GM18517 (cell line): ENCODE data around the gene PSMD11.
"Not testable (repeated sequence)": the region's sequence is repeated elsewhere in the genome, so short reads cannot be mapped to it uniquely, and the experiment has no call there.

ENCODE experiments used
- ATAC-seq: cut with Tn5 transposase; IDR thresholded peaks from one replicate; pipeline ENCODE4 v1.9.1; 2021; ENCODE audit warnings: mild to moderate bottlenecking, moderate library complexity; ENCODE audit not compliant: unreplicated experiment

The PSMD11 gene

GRCh38 chr17:32444301-32445073 is at the start of gene PSMD11:
Gene PSMD11, plus strand, starts transcription at chr17:32444510. Its CDS starts 14 bp downstream, at chr17:32444524.
- peak; percentile 86 for ATAC-seq

- no peak for ATAC-seq
Measured at GRCh38 chr17:32396343-32396742, 48.0 kb upstream of the PSMD11 start.

GRCh38 chr17:32398946-32399345 is 45.4 kb upstream of the PSMD11 start:
- ATAC-seq = no peak

- ATAC-seq = not testable (repeated sequence)
Measured at GRCh38 chr17:32410085-32410484, 34.2 kb upstream of the PSMD11 start.

GRCh38 chr17:32426894-32427293 is 17.4 kb upstream of the PSMD11 start:
- ATAC-seq = no peak

- ATAC-seq = no peak
Measured at GRCh38 chr17:32429598-32429997, 14.7 kb upstream of the PSMD11 start.

GRCh38 chr17:32440722-32441121 is 3.6 kb upstream of the PSMD11 start:
- no peak for ATAC-seq

- no peak for ATAC-seq
Measured at GRCh38 chr17:32441886-32442285, 2.4 kb upstream of the PSMD11 start.

GRCh38 chr17:32443827-32444300 is 446 bp upstream of the PSMD11 start:
- ATAC-seq = no peak

GRCh38 chr17:32445074-32445415 is 735 bp downstream of the PSMD11 start:
- ATAC-seq = peak; percentile 18

- ATAC-seq = no peak
Measured at GRCh38 chr17:32445497-32445896, 1.2 kb downstream of the PSMD11 start.

- no peak for ATAC-seq
Measured at GRCh38 chr17:32445971-32446370, 1.7 kb downstream of the PSMD11 start.

GRCh38 chr17:32446949-32447348 is 2.6 kb downstream of the PSMD11 start:
- ATAC-seq = no peak

- ATAC-seq = no peak
Measured at GRCh38 chr17:32449963-32450362, 5.7 kb downstream of the PSMD11 start.

- not testable (repeated sequence) for ATAC-seq
Measured at GRCh38 chr17:32450379-32450778, 6.1 kb downstream of the PSMD11 start.

GRCh38 chr17:32451879-32452278 is 7.6 kb downstream of the PSMD11 start:
- ATAC-seq = no peak

- ATAC-seq = no peak
Measured at GRCh38 chr17:32452281-32452680, 8.0 kb downstream of the PSMD11 start.

GRCh38 chr17:32453370-32453769 is 9.1 kb downstream of the PSMD11 start:
- no peak for ATAC-seq

GRCh38 chr17:32458371-32458770 is 14.1 kb downstream of the PSMD11 start:
- no peak for ATAC-seq

- ATAC-seq = no peak
Measured at GRCh38 chr17:32460054-32460453, 15.7 kb downstream of the PSMD11 start.

GRCh38 chr17:32461498-32461852 is 17.2 kb downstream of the PSMD11 start:
- no peak for ATAC-seq

GRCh38 chr17:32461853-32462617 is 17.7 kb downstream of the PSMD11 start:
- no peak for ATAC-seq
